Posterior cingulate gyrus (tissue), 11 donors: ENCODE measurements around the gene UGT1A10.
"Not testable (repeated sequence)": the region's sequence is repeated elsewhere in the genome, so short reads cannot be mapped to it uniquely, and the experiment has no call there.

Source experiments
- DNase-seq, 10 donors: peaks; one replicate each; pipeline versions ENCODE4 v3.0.0 to v3.0.0-alpha.2; 2020 to 2021; ENCODE audit warnings: mixed read lengths in 3 of 10
- intact Hi-C: fragments of 100-400 bp; cut with DNase I; formaldehyde crosslinking; loops from one replicate; pipeline ENCODE4 v1.15.1; 2023

Gene UGT1A10

DNA sequence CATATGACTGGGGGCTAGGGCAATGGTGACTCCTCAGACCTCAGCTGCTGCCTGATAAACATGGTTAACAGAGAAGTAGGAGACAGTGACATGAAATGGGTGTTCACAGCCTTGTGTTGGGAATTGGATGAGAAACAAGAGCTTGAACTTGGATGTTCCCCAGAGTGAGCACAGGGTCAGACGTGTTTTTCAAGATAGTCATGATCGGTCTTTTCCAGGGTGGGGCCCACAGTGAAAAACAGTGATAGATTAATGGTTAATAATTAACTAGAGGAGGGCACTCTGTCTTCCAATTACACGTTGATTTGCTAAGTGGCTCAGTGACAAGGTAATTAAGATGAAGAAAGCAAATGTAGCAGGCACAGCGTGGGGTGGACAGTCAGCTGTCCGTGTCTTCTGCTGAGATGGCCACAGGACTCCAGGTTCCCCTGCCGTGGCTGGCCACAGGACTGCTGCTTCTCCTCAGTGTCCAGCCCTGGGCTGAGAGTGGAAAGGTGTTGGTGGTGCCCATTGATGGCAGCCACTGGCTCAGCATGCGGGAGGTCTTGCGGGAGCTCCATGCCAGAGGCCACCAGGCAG is 92.6 kb downstream of the UGT1A10 start, which contains the start of gene UGT1A3:
Gene UGT1A3 (plus strand): TSS at position 320 of the 579 bp plus-strand sequence. CDS start 85 bp downstream, at position 405.
- DNase-seq: no peak
- intact Hi-C loops: no loop called here

DNA sequence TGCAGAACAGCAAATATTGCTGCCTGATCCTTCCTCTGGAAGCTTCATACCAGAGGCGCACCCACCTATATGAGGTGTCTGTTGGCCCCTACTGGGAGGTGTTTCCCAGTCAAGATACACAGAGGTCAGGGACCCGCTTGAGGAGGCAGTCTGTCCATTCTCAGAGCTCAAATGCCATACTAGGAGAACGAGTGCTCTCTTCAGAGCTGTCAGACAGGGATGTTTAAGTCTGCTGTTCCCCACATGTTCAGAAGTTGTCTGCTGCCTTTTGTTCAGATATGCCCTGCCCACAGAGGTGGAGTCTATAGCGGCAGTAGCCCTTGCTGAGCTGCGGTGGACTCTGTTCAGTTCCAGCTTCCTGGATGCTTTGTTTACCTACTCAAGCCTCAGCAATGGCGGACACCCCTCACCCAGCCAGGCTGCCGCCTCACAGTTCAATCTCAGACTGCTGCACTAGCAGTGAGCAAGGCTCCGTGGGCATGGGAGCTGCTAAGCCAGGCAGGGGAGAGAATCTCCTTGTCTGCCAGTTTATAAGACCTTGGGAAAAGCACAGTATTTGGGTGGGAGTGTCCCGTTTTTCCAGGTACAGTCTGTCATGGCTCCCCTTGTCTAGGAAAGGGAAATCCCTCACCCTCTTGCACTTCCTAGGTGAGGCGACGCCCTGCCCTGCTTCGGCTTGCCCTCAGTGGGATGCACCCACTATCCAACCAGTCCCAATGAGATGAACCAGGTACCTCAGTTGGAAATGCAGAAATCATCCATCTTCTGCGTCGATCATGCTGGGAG is 100.8 kb downstream of the UGT1A10 start:
- intact Hi-C loops, DNase-seq: not testable (repeated sequence)

DNA sequence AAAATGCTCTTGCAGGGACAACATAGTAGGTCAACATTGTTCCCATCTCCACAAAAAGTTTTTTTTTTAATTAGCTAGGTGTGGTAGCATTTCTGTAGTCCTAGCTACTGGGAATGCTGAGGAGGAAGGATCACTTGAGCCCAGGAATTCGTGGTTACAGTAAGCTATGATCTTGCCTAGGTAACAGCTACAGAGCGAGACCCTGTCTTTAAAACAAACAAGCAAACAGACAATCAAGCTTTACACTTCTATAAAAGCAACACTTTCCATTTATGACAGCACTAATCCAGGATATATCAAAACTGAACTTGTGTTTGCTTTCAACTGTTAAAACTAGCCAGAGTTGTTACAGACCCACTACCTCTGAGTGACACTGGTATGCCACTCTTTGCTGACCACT is 104.6 kb downstream of the UGT1A10 start:
- intact Hi-C loops: no loop called here
- no peak for DNase-seq

DNA sequence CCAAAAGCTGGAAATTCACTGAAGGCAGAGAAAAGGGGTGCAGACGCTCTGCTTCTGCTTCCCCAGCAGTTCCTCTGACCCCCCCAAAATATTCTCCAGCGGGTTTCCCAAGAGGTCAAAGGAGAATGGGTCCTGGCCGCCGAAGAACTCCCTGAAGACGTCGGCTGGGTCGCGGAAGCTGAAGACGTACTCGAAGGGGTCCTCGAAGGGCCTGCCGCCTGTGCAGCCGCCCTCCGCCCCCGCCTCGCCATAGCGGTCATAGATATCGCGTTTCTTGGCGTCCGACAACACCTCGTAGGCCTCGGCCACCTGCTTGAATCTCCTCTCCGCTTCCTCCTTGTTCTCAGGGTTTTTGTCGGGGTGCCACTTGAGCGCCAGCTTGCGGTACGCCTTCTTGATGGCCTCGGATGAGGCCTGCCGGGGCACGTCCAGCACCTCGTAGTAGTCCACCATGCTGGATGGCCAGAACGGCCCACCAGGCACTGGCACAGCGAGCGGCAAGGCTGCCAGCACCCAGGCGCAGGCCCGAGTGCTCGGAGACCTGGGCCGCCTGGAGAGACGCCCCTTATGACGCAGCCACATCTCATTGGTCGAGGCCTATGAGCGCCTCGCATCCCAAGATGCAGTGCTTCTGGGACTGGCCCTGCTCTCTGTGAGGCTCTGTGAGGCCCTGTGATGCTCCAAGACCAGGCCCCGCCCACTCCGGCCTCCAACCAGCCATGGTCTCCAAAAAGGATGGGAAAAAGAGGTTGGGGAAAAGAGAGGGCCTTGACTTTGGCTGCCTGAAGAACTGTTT is 107.4 kb downstream of the UGT1A10 start:
- intact Hi-C loops: no loop called here
- peak in 3 of 10 donors; percentile 58 to 74 (median 63) for DNase-seq

DNA sequence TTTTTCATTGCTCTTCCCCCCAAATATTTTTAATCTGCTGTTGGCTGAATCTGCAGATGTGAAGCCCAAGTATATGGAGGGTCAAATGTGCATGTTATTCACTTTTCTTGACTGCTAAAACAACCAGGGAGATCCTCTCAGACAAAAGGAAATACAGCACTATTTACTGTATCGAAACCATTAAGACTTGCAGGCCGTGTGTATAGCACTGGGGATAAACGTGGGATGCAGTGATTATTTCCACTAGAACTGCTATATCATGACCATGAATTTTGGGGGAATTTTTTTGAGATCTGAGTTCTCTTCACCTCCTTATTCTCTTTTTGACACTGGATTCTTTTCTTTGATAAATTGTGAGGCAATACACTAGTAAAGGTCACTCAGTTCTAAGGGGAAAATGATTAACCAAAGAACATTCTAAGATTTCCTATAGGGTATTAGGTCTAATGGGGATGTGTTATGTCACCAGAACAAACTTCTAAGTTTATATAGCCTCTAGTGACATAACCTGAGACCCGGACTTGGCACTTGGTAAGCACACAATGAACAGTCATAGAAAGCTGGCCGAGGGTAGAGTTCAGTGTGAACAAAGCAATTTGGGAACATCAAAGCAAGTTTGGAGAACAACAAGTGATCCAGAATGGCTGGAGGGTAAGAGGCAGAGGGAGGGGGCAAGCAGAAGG is 109.0 kb downstream of the UGT1A10 start:
- DNase-seq: no peak
- intact Hi-C loops: no loop called here

DNA sequence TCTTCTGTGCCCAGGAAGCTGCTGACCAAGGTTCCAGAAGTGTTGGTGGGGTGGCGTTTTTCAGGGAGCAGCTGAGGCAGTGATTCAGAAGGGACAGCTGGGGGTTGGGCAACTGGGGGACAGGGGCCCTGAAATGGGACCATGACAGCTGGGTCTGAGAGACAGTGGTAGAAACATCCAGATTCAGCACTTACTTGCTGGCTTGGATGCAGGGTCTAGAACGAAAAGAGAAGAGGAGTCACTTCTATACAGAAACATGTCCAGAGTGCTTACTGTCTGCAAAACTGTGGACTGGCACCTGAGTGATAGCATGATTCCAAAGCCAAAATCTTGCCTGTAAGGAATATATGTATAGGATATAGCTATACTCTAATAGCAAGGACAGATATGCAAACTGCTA is 109.6 kb downstream of the UGT1A10 start:
- DNase-seq, intact Hi-C loops: not testable (repeated sequence)

DNA sequence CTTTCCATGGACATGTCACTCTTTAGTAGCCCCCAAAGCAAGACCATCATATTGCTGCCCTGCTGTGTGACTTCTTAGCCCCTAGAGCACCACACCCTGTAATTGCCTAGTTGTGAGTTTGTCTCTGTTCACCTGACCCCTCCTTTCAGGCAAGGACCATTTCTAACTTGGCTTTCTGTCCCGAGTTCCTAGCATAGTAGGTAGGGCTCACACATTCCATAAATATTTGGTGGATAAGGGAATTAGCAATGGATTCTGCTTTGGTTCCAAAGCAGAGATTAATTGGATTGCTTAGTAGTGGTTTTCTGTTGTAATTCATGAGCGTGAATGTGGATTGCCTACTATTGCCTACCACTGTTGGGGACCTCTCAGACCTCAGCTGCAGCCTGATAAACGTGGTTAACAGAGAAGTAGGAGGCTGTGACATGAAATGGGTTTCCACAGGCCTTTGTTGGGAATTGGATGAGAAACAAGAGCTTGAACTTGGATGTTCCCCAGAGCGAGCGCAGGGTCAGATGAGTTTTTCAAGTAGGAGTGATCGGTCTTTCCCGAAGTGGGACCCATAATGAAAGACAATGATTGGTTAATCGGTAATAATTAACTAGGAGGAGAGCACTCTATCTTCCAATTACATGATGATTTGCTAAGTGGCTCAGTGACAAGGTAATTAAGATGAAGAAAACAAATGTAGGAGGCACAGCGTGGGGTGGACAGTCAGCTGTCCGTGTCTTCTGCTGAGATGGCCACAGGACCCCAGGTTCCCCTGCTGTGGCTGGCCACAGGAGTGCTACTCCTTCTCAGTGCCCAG is 110.4 kb downstream of the UGT1A10 start:
- no peak for DNase-seq
- intact Hi-C loops: no loop called here

DNA sequence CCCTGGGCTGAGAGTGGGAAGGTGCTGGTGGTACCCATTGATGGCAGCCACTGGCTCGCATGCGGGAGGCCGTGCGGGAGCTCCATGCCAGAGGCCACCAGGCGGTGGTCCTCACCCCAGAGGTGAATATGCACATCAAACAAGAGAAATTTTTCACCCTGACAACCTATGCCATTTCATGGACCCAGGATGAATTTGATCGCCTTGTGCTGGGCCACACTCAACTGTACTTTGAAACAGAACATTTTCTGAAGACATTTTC is 111.0 kb downstream of the UGT1A10 start:
- DNase-seq: no peak
- intact Hi-C loops: no loop called here

DNA sequence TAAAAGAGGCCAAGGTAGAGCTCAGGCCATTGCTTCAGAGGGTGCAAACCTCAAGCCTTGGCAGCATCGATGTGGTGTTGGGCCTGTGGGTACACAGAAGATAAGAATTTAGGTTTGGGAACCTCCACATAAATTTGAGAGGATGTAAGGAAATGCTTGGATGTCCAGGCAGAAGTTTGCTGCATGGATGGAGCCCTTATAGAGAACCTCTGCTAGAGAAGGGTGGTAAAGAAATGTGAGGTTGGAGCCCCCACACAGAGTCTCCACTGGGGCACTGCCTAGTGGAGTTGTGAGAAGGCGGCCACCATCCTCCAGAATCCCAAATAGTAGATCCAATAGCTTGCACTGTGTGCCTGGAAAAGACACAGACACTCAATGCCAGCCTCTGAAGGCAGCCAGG is 114.4 kb downstream of the UGT1A10 start:
- intact Hi-C loops, DNase-seq: not testable (repeated sequence)

DNA sequence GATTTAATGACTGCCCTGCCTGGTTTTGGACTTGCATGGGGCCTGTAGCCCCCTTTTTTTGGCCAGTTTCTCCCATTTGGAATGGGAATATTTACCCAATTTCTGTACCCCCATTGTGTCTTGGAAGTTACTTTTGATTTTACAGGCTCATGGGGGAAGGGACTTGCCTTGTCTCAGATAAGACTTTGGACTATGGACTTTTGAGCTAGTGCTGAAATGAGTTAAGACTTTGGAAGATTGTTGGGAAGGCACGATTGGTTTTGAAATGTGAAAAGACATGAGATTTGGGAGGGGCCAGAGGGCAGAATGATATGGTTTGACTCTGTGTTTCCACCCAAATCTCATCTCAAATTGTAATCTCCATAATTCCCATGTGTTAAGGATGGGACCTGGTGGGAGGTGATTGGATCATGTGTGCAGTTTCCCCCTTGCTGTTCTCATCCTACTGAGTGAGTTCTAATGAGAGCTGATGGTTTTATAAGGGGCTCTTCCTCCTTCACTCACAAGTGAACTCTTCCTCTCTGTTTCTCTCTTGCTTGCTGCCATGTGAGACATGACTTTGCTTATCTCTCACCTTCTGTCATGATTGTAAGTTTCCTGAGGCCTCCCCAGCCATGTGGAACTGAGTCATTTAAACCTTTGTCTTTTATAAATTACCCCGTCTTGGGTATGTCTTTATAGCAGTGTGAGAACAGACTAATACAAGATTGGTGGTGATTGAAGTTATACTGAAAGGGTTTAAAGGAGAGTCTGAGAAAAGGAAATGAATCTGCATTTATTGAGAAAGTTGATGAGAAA is 115.2 kb downstream of the UGT1A10 start:
- intact Hi-C loops, DNase-seq: not testable (repeated sequence)

DNA sequence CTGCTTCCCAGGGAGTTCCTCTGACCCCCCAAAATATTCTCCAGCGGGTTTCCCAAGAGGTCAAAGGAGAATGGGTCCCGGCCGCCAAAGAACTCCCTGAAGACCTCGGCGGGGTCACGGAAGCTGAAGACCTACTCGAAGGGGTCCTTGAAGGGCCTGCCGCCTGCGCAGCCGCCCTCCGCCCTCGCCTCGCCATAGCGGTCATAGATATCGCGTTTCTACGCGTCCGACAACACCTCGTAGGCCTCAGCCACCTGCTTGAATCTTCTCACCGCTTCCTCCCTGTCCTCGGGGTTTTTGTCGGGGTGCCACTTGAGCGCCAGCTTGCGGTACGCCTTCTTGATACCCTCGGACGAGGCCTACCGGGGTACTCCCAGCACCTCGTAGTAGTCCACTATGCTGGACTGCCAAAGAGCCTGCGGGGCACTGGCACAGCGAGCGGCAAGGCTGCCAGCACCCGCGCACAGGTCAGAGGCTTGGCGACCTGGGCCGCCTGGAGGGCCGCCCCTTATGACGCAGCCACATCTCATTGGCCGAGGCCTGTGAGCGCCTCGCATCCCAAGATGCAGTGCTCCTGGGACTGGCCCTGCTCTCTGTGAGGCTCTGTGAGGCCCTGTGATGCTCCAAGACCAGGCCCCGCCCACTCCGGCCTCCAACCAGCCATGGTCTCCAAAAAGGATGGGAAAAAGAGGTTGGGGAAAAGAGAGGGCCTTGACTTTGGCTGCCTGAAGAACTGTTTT is 118.8 kb downstream of the UGT1A10 start:
- intact Hi-C loops: no loop called here
- DNase-seq: peak in 1 of 10 donors; percentile 84

DNA sequence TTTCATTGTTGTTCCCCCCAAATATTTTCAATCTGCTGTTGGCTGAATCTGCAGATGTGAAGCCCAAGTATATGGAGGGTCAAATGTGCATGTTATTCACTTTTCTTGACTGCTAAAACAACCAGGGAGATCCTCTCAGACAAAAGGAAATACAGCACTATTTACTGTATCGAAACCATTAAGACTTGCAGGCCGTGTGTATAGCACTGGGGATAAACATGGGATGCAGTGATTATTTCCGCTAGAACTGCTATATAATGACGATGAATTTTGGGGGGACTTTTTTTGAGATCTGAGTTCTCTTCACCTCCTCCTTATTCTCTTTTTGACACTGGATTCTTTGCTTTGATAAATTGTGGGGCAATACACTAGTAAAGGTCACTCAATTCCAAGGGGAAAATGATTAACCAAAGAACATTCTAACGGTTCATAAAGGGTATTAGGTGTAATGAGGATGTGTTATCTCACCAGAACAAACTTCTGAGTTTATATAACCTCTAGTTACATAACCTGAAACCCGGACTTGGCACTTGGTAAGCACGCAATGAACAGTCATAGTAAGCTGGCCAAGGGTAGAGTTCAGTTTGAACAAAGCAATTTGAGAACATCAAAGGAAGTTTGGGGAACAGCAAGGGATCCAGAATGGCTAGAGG is 120.3 kb downstream of the UGT1A10 start:
- intact Hi-C loops: no loop called here
- DNase-seq: no peak

DNA sequence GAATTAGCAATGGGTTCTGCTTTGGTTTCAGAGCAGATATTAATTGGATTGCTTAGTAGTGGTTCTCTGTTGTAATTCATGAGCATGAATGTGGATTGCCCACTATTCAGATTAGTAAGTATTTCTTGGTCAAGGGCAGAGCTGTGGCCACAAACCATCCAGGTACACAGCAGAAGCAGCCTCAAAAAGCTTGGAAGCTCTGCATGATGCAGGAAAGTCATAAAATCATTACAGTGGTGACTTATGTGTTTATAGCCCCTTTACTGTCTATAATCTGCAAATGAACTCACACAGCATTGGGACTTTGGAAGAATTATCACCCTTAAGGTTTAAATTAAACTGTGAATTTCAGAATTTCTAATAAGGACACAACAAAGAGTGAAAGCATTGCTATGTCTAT is 121.9 kb downstream of the UGT1A10 start:
- intact Hi-C loops: no loop called here

DNA sequence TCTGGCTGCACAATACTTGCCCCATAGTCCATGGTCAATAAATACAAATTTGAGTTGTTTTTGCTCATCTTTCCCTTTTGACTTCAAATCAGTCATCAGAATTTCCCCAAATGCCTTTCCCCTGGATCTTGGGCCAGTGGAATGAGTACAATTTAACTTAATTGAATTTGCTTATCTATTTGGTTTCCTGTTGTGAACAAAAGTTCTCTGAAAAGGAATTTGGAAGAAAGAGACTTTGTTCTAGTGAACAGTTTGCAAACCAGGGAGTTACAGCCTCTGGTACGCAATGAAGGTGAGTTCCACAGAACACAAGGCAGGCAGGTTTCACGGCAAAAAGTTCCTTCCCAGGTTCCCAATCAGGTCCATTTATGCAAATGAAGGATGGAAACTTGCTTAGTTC is 122.6 kb downstream of the UGT1A10 start:
- intact Hi-C loops: no loop called here
- no peak for DNase-seq

More for the DNA sequence above, 121.9 kb downstream of the UGT1A10 start:
- no peak for DNase-seq

DNA sequence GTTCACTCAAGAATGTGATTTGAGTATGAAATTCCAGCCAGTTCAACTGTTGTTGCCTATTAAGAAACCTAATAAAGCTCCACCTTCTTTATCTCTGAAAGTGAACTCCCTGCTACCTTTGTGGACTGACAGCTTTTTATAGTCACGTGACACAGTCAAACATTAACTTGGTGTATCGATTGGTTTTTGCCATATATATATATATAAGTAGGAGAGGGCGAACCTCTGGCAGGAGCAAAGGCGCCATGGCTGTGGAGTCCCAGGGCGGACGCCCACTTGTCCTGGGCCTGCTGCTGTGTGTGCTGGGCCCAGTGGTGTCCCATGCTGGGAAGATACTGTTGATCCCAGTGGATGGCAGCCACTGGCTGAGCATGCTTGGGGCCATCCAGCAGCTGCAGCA is 123.8 kb downstream of the UGT1A10 start, which contains the start of gene UGT1A1:
Gene UGT1A1 (plus strand): TSS at position 228 of the 400 bp plus-strand sequence. CDS start 18 bp downstream, at position 246.
- intact Hi-C loops: no loop called here
- DNase-seq: no peak

DNA sequence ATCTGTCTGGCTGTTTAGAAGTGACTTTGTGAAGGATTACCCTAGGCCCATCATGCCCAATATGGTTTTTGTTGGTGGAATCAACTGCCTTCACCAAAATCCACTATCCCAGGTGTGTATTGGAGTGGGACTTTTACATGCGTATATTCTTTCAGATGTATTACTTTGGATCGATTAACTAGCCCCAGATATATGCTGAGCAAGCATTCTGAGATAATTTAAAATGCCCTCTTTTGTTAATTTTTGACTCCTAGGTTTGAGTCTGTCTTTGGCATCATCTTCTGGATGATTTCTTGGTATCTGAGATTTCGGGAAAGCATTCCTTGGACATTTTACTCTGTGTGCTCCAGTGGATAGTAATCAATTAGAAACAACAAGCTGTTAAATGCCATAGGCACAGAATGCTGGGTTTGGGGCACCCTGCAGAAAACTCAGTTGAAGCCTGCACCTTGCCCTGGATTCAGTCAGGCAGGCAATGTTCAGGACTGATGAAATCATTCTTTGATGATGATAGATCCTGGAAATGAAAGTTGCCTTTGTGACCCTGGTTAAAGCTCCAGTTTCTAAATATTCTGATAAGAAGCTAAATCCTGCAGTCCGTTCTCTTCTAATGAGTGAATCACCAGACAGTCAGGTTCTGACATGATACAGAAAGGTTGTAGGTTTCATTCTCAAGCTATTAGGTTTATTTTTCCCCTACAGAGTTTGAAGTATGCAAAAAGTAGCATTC is 125.0 kb downstream of the UGT1A10 start:
- intact Hi-C loops: no loop called here
- DNase-seq: no peak

DNA sequence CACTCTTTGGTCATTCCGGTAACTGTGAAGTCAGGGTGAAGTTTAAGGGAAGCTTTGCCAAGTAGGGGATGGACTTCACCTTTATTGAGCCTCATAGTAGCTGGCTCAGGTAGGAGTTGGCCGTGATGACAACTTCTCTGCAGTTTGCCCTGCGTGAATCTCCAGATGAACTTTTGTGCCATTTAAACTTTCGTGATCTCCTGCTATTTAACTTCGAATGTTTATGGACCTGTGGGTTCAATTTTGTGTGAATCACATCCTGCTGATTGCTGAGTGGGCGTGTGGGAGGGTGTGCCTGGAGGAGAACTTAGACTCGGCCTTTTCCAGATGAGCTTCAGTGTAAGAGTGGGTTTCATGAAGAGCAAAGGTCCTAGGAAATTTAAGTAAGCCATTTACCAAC is 128.0 kb downstream of the UGT1A10 start:
- intact Hi-C loops: no loop called here
- DNase-seq: no peak
